ENCODE results near the gene NUP210L.
A peak's percentile ranks its signal among the peaks of the same experiment; 100 is the strongest.

The NUP210L gene

GRCh38 chr1:154154534-154155191, at the start of gene NUP210L:
Gene NUP210L (minus strand): TSS chr1:154155073.
- in situ Hi-C loops (cut with HindIII; ENCODE audit: low sequenced_read_pairs), result no loop called here
- no peak for TF ChIP-seq CTCF (IDR thresholded peaks at IDR 0.05; ENCODE audit: low read depth, low read length)

DNA sequence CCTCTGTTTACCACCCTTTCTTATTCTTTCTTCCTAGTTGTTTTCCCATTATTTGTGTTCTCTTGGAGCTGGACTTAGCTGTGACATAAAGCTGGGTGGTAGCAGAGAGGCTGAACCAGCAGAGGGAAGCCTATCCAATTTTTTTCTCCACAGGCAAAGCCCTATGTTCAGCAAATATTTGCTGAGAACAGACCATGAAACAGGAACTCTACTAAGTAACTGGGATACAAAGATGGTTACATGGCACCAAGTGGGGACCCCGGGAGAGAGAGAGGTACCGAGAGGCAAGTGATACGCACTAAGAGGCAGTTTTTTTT, 44.6 kb upstream of the NUP210L start:
- TF ChIP-seq CTCF (IDR thresholded peaks at IDR 0.05; ENCODE audit: low read depth, low read length), result peak; percentile 11
- no peak overlapping the region for H3K4me3 ChIP-seq (ENCODE audit: low read depth, low read length)
- no peak for DNase-seq (ENCODE audit: low read depth, low spot score)
- in situ Hi-C loops (cut with HindIII; ENCODE audit: low sequenced_read_pairs), result no loop called here

More at GRCh38 chr1:154154534-154155191, at the start of gene NUP210L:
- DNase-seq (ENCODE audit: low read depth, low spot score), result no peak
- no peak within 1 kb of the TSS for H3K4me3 ChIP-seq (ENCODE audit: low read depth, low read length)

DNA sequence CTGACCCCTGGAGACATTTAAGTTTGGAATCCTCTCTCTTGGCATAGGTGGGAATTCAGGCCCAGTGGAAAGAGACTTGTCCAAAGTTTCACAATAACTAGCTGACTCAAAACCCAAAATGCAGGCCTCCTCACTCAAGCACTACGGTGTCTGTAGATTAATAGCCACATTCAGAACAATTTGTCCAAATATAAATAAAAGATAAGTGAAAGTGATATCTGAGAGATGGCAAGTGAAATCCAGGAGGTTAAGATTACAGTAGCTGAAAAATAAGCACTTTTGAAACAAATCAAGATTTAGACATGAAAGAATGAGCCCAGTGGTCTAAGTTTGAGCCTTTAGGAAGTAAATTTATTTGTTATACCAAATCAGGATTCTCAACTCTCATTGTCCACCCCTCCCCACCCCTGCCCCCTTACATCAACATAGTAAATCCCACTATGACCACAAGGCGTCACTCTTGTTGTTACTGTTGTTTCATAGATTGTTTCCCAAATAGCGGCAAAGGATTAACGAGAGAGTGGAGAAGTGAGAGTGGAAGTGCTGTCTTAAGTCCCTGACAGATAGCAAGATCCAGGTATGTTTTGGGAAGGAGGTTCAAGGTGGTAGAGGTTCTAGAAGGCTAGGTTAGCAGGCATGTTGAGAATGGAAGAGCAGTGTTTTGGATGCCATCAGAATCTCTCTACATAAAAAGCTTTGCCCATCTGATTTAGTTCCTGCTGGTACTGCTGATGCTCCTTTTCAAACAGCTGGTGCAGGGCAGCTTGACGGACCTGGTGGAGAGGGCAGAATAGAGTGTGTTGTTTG, 44.1 kb upstream of the NUP210L start:
- in situ Hi-C loops (cut with HindIII; ENCODE audit: low sequenced_read_pairs), result no loop called here
- TF ChIP-seq CTCF (IDR thresholded peaks at IDR 0.05; ENCODE audit: low read depth, low read length), result peak; percentile 57
- H3K4me3 ChIP-seq (ENCODE audit: low read depth, low read length), result peak overlapping the region; percentile 15
- peak; percentile 67 for DNase-seq (ENCODE audit: low read depth, low spot score)

DNA sequence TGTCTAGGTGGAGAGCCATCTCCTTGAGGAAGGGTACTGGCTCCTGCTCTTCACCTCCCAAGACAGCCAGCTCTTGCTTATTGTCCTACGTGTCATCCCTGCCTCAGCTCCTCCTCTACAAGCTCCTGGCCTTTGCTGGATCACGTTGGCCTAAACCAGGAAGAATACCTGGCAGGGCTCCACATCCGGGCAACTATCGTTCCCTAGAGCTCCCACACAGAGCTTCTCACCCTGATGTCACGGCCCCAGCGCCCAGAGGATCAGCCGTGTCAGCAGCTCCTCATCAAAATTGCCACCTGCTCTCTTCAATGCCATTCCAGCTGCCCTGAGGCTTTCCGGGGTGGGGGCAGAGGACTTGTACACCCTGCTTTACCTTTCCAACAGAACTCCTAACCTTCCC, 38.9 kb upstream of the NUP210L start:
- H3K4me3 ChIP-seq (ENCODE audit: low read depth, low read length), result no peak overlapping the region
- no peak for TF ChIP-seq CTCF (IDR thresholded peaks at IDR 0.05; ENCODE audit: low read depth, low read length)
- in situ Hi-C loops (cut with HindIII; ENCODE audit: low sequenced_read_pairs), result no loop called here
- DNase-seq (ENCODE audit: low read depth, low spot score), result no peak

GRCh38 chr1:154192476-154192875, 37.6 kb upstream of the NUP210L start:
- no peak for DNase-seq (ENCODE audit: low read depth, low spot score)
- in situ Hi-C loops (cut with HindIII; ENCODE audit: low sequenced_read_pairs), result no loop called here

DNA sequence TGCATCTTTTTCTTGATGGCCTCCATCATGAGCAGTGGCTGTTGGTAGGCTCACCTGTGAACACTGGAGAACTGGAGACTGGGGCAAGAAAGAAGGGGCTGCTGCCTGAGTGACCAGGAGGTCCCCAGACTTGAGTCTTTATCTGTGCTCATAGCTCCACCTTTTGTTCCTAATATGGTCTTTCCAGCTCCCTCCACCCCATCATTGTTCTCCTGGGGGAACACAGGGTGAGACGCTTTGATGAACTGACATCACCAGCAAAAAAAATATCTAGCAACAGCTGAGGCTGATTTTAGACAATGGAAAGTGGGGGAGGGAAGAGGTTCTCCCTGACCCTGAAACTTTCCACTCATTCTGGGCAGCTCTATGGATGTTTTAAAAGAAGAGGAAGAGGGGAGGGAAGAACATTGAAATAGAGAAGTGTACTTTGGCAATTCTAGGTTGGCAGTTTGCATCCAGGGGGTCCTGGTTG, 37.2 kb upstream of the NUP210L start, which contains the start of gene TPM3:
TPM3 (minus strand) TSS at position 111 of the 472 bp plus-strand sequence; CDS start at position 29, 82 bp downstream.
- in situ Hi-C loops (cut with HindIII; ENCODE audit: low sequenced_read_pairs), result no loop called here
- no peak for DNase-seq (ENCODE audit: low read depth, low spot score)
- no peak for TF ChIP-seq CTCF (IDR thresholded peaks at IDR 0.05; ENCODE audit: low read depth, low read length)
- H3K4me3 ChIP-seq (ENCODE audit: low read depth, low read length), result no peak within 1 kb of the TSS

More at GRCh38 chr1:154192476-154192875, 37.6 kb upstream of the NUP210L start:
- no peak overlapping the region for H3K4me3 ChIP-seq (ENCODE audit: low read depth, low read length)
- no peak for TF ChIP-seq CTCF (IDR thresholded peaks at IDR 0.05; ENCODE audit: low read depth, low read length)

All from astrocyte of the spinal cord (primary cell).